Activated CD8-positive, alpha-beta T cell treated with anti-CD3 and anti-CD28 coated beads, Interleukin-2, amount 10 ng/mL, durations not matched to agents 7 days and 5 days (primary cell): ENCODE measurements around the gene CCDC116. TPM values are rescaled to one million over a fixed set of nuclear protein-coding genes. Genes with fewer than 3 reads are reported as not detected.

ENCODE experiments used
- microRNA-seq: library from miRNA; unstranded; fragments of <30 nt; microRNA quantifications from one replicate; pipeline ENCODE4 v1.2.0, GENCODE V29; 2022
- total RNA-seq, 2 experiments: library from RNA; stranded (reverse); gene quantifications; one replicate each; pipeline ENCODE4 v1.2.3, GENCODE V29; 2021

The CCDC116 gene
- total RNA-seq, 2 experiments from 2014 or later, result 0.66 to 1.6 TPM

Small RNA genes lying within 50 kb of the gene (microRNA-seq; reads per million reads assigned to microRNA genes)
- gene MIR130B, result 5,712 reads per million, percentile 93 among the genes with 10 or more reads in this experiment
- gene MIR301B, result 10.3 reads per million, percentile 25 among the genes with 10 or more reads in this experiment

Other genes with a start within 250 kb of the CCDC116 start
- under 1 TPM; 0.18 to 0.68 TPM for gene RIMBP3B, start 249.0 kb upstream of the CCDC116 start, total RNA-seq
- gene HIC2, start 215.4 kb upstream of the CCDC116 start, total RNA-seq, result 1 to 10 TPM; 4.1 to 4.8 TPM
- gene TMEM191C, start 165.4 kb upstream of the CCDC116 start, total RNA-seq, result 1 to 10 TPM; 1.1 to 2.4 TPM
- gene RIMBP3C, start 81.3 kb upstream of the CCDC116 start, total RNA-seq, result under 1 TPM; 0.08 to 0.34 TPM
- gene UBE2L3, start 65.0 kb upstream of the CCDC116 start, total RNA-seq, result 10 to 100 TPM; 65.3 to 69.6 TPM
- gene YDJC, start 2.7 kb upstream of the CCDC116 start, total RNA-seq, result 10 to 100 TPM; 46.7 to 47.1 TPM
- 10 to 100 TPM; 85.9 to 86.4 TPM for gene SDF2L1, start 9.5 kb downstream of the CCDC116 start, total RNA-seq
- gene PPIL2, start 33.3 kb downstream of the CCDC116 start, total RNA-seq, result 10 to 100 TPM; 66.0 to 72.1 TPM
- gene YPEL1, start 103.0 kb downstream of the CCDC116 start, total RNA-seq, result 1 to 10 TPM; 6.3 to 8.8 TPM
- gene MAPK1, start 234.9 kb downstream of the CCDC116 start, total RNA-seq, result 100 to 1,000 TPM; 141 to 144 TPM